HG03442 (cell line): Measurements from ENCODE around the gene SUMO1.
A peak's percentile ranks its signal among the peaks of the same experiment; 100 is the strongest.

Experiments used
- ATAC-seq: cut with Tn5 transposase; IDR thresholded peaks from one replicate; pipeline ENCODE4 v1.9.1; 2021; ENCODE audit warnings: mild to moderate bottlenecking, moderate library complexity; ENCODE audit not compliant: unreplicated experiment

The SUMO1 gene

DNA sequence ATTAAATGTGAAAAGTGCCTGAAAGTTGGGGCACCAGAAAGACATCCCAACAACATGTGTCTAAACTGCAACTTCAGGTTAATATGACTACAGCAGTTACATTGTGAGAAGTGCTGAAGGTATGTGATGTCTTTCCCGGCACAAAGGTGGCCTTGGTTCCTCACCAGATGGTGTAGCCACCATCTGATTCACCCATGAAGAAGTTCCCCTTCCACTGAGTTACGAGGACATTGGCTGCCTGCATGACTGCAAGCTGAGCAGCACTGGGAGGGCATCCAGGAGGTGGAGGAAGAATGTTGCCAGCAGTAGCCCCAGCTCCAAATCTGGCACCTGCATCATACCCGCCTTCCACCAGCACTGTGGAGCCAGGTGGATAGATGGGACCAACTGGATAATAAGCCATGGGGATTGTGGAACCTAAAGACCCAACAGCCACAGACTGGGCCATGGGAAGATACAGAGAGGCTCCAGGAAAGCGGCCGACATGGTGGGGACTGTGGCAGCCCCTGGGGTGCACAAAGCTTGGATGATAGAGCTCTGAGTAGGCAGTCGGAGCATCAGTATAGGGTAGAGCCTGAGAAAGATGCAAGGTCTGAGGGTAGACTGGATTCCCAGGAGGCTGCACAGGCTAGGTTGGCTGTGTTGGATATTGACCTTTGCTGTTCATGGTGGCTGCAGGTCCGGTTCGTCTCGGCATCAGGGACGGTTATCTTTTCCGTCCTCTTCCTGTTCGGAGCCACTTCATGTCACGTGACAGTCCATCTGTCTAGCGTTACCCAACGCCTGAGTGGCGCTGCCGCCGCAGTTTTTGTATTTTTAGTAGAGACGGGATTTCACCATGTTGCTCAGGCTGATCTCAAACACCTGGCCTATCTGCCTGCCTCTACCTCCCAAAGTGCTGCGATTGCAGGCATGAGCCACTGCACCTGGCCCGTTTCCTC, 36.9 kb downstream of the SUMO1 start:
- ATAC-seq, result no peak

DNA sequence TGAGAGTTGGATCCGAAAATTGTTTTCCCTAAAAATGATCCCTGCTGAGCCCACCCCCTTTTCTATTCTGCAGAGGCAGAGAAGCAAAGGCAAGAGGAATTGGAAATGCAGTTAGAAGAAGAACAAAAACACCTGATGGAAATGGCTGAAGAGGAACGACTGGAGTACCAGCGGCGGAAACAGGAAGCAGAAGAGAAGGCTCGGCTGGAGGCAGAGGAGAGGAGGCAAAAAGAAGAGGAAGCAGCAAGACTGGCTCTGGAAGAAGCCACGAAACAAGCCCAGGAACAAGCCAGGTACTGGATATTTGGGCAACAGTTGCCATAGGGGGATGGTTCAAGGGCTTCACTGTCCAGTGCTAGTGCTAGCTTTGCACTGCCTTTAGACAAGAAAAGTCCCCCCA, 41.7 kb downstream of the SUMO1 start:
- no peak for ATAC-seq

DNA sequence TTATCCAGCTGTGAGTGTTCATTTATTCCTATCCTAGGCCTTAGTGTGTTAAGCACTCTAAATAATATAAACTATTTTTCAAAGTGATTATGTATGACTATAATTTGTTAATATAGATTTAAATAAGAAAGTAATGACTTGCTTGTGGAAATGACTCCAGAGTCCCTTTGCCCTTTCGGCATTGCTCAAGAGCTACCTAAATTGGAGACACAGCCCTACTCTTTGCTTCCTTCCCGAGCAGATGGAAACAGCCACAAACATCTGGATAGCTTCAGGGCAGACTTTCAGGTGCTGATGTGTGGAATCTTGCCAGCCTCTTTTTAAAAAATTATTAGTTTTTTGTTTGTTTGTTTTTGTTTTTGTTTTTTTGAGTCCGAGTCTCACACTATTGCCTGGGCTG, 44.0 kb downstream of the SUMO1 start:
- no peak for ATAC-seq

DNA sequence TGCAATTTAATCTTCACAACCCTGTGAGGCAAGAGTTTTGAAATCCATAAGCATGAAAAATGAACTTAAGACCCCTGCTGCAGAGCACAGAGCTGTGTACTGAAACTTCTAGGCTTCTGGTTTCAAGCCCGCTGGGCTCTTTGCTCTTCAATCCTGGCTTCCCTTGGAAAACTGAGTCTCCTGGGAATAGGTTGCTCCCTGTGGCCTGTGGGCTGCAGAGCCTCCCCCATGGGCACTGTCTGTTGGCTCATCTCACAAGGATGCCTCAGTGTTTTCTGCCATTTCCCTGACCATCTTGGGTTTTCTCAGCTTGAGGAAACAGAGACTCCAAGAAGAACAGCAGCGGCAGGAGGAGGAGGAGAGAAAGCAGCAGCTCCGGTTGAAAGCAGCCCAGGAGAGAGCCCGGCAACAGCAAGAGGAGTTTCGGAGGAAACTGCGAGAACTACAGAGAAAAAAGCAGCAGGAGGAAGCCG, 44.5 kb downstream of the SUMO1 start:
- no peak for ATAC-seq

DNA sequence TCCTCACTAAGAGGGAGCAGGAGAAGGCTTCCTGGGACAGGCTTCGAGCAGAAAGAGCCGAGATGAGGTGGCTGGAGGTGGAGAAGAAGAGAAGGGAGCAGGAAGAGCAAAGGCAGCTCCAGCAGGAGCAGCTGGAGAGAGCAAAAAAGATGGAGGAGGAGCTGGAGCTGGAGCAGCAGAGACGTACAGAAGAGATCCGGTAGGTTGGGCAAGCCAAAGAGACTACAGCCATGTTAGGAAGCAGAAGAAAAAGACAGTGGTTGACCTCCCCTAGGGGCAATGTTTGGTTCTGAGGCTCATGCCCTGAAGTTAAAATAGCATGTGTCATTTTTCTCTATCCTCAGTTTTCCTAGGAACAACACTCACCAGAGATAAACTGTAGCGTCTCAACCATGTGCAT, 45.1 kb downstream of the SUMO1 start:
- no peak for ATAC-seq

DNA sequence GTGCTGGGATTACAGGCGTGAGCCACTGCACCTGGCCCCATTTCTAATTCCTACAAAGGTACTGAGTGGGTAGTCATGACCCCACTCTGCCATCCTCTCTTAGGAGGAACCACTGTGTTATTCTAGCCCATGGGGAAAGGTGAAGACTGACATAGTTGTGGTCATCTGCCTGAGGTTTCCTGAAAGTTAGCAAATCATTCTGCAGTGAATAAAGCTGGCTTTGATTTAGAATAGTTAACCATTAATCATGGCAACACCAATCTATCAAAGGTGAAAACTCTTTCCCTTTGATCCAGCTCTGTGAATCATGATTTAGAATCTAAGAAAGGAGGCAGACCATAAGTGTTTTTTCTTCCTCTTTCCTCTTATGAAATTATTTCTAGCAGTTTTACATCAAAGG, 50.8 kb downstream of the SUMO1 start:
- no peak for ATAC-seq

DNA sequence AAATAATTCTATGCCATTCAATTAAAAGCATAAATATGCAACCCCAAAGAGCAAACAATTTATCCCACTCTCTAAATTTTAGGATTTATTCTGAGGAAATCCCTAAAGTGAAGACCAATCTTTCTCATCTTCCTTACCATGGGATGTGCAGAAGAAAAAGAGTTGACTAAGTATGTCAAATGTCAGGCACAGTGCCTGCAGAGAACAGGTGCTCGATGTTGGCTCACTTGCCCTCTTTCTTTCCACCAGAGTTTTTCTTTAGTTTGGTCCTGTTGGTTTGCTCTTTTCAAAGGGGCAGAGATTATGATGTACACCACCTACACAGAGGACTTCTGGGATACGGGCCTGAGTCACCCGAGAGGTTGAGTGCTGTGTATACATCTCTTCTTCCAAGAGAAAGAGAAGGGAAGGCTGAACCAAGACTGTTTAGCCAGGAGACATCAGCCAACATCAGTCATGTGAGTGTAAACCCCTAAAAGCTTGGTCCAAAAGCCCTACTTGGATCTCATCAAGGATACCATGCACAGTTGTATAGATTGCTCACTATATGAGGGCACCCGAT, 51.7 kb downstream of the SUMO1 start:
- no peak for ATAC-seq

DNA sequence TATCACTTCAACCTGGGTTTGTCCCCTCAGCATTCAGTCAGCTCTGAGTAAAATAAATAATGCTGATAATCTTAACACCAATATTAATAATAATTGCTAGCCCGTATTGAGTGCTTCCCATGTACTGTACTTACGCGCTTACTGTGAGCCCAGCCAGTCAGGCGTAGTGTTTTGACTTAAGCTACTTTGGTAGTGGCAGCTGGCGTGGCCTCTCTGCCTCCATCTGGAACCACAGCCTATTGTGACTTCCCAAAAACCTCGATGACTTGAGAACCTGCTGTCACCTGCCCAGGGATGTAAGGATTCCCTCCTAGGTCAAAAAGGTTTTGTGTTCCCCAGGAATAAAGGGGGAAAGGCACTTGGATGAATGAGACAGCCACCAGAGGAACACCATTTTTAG, 53.2 kb downstream of the SUMO1 start:
- ATAC-seq, result no peak

DNA sequence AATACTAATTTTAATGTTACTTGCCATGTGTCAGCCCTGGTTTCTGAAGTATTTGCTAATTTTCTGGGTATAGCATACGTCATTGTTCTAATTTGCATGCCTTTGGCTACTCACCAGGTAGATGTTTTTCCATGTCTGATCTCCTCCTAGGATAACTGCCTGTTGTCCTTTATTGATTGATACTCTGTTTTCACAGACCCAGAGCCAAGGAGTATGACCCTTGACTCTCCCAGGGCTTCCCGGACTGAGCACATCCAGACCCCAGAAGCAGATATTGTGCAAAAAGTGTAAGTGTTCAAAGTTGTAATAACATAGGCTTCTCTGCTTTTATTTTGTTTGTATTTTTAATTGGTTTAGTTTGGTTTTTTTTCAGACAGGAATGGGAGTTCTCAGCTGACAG, 53.8 kb downstream of the SUMO1 start:
- no peak for ATAC-seq

DNA sequence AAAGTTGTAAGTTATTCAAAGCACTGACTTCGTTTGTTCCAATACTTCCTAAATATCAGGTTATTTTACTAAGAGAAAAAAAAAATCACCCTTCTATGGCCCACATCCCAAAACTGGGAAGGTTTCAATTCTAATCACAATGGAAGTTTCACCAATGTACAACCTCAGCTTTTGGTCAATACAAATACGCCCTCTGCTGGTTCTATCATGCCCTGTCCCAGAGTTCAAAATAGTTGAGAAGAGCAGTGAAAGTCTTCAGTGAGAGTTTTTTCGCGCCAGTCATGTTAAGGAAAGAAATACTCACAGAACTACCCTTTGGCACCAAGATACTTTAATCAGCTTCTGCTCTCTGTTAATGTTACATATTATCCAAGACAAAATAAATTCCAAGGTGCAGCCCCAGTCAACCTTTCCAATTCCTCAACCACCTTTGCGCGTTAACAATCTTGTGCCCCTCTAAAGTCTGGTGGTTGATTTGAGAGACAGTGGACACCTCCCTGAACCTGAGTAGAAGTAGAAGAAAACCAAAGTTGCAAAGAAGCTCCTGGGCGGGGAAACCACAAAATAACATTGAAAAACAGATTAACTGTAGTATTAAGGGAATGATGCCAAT, 59.9 kb downstream of the SUMO1 start:
- no peak for ATAC-seq

DNA sequence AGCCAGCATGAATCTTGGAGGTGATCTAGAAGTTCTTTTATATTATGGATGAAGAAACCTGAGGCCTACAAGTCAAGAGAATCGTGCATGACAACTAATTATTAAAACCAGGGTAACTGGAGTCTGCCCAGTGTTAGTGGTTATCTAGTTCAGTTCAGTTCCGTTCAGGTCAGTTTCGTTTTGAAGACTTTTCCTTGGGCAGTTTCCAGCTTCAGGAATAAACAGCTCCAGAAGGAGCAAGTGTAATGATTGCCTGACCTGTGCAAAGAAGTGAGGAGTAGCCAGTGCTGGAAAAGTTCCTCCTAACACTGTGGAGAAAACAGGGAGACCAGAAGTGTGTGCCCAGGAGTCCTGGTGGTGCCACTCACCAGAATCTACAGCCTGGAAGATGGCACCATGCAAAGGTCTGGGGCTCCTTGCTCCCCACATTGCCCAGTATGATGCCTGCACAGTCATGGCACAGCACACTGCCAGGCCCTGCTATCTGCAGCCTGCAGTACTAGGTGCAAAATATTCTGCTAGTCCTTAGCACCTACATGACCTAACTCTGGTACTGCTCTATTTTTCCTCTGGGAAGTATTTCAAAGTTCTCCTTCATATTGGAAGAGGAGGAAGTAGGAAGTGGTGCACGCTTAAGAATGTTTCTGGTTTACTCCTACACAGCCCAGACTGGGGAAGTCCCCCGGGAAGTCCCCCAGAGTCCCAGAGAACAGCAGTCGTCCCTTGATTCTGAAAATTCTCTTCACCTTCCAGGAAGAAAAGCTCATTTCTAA, 65.8 kb downstream of the SUMO1 start:
- ATAC-seq, result peak; percentile 81

DNA sequence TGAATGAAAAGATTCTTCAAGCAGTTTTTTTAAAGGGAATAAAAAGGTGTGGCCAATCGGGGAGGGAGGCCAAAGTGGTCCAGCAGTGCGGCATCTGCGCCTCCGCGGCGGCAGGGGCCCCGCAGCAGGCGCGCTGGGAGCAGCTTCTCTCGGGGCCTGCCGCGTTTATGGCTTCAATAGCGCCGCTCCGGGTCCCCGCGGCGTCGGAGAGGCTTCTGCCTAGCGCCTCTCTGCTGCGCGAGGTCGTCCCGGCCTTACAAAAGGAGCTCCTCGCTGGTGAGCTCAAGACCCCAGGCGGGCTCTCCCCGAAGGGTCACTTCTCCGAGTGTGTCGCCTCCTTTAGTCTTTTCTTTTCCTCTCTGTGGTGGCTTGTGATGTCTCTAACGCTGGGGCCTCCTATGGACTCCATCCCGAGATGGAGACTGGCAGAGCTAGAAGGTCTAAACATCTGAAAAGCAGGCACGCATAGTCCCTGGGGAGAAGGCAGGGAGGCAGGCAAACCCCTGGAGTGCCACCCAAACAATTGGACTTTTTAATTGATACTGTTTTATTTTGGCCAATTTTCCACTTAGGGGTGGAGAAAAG, 67.1 kb downstream of the SUMO1 start:
- ATAC-seq, result no peak

DNA sequence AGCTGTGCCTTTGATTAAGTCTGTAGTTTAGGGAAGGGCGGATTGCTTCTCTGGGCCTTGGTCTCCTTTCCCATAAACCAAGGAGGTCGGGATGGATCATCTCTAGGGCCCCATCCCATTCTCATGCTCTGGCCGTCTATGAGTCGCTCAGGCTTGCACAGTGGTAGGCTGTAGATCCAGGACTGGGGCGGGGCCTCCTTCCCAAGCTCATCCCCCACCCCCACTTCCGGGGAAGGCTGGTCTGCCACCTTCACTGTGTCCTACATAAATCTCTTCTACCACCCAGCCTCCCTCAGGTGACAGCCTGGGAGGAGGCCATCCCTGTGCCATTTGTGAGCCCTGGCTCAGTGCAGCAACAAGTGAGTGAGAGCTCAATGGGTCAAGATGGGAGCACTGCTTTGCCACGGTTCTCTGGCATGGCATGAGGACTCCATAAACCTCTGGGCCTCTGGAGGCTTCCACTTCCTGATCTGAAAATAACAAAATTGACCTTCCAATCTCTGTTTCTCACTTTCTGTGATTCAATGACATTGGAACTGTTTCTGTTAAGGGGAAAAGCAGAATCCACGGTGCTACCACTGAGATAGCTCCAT, 68.5 kb downstream of the SUMO1 start:
- ATAC-seq, result no peak

DNA sequence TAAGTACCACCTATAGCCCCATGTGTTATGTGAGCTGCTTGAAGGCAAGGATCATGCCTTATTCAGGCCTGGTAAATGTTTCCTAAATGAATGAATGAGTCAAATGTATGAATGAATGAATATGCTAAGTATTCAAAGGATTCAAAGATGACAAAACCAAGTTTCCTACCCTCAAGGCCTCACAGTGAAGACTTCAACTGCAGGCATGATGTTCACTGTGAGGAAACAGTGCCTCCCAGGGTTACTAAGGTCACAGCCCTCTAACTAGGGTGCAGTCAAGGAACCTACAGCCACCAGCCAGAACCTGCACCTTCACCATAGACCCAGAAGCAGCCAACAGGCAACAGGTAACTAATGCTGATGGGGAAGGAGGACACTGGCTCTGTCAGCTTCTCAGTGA, 69.3 kb downstream of the SUMO1 start:
- ATAC-seq, result no peak

DNA sequence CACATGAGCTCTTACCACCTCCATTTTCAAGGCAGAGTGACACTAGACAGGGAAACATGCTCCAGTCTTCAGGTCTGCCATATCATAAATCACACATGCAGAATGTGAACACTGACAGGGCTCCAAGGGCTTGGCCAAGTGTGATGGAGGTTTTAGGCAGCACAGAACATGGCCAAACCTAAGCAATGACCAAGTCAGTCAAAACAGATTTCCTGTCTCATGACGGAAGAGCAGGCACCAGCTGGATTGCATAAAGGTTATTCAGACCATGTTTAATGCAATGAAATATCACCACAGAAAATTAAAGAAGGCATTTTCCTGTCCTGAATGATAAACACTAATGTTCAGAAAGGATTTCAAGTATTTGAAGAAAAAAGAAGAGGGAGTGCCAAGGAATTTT, 72.5 kb downstream of the SUMO1 start:
- ATAC-seq, result no peak

DNA sequence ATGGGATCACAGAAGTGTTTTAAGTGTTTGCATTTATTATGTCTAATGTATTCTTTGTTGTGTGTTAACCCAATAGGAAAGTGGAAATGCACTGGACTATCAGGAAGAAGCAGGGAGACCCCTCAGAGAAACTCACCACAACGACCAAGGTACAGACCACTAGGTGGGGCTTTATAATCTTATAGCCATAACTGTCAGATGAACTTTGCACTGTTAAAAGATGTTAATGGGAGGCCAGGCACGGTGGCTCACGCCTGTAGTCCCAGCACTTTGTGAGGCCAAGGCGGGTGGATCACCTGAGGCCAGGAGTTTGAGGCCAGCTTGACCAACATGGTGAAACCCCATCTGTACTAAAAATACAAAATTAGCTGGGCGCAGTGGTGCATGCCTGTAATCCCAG, 73.2 kb downstream of the SUMO1 start:
- no peak for ATAC-seq

DNA sequence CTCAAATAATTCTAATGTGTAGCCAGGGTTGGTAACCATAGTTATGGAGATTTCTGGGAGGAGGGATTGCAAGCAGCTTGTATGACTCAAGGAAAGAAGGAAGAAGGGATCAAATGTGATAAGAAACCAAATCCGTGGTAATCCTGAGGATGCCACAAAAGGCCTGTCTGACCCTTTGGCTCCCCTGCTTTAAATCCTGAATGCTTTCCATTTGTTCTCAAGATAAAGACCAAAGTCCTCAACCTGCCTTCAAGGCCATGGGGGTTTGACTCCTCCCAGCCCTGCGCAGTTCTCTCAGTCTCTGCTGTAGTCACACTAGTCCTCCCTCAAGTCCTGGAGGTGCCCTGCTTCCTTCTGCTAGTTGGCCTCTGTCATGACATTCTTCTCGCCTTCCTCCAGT, 74.0 kb downstream of the SUMO1 start:
- ATAC-seq, result no peak

DNA sequence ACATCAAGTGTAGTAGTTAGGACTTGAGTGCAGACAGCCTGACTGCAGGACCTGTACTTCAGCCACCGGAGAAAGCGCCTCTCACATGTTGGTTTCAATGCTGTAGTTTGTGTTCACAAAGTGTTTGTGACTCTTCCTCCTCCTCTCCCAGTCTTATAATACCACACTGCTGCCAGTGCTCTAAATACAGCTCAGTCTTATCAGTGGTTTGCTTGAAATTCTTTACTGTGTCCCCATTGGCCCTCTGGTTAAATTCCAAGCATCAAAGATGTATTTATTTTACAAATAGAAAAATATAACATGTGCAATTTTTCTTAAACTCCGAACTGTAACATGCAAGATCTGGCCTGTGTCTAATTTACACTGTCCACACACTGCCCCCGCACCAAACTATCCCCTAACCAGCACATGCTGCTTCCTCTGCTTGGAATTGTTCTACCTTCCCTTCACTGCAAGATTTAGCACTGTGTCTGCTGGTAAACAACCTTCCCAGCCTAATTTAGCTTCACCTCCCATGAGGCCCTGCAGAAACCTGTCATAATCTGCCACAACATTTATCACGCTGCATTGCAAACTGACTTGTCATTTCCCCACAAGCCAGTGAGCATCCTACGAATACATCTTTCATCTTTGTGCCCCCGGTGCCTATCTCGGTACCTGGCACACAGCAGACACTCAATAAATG, 77.1 kb downstream of the SUMO1 start:
- no peak for ATAC-seq

DNA sequence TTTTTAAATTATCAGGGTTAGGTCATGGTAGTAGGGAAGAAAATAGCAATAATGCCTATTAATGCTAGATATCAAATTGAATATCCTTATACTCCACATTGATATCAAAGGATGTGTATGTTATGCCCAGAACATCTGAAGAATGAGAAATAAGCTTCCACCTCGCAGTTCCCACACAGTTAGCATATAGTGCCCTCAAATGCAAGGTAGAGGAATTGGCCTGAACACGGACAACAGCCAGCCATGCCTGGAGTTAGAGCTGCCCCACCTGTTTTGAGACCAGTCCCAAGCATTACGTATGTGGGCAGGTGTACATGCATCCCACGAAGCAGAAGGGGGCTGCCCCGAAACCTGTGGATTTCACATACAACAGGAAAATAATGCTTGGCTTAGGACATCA, 79.6 kb downstream of the SUMO1 start:
- no peak for ATAC-seq
